HCT116 (cell line): ENCODE data around the gene USP54. TPM values are rescaled to one million over a fixed set of nuclear protein-coding genes. Genes with fewer than 3 reads are reported as not detected.

Source experiments
- ATAC-seq: fragments of 200-7000 bp; cut with Tn5 transposase; 2 replicates; pipeline ENCODE4 v1.9.1; 2020; ENCODE audit warnings: mild to moderate bottlenecking, moderate library complexity
- BruUV-seq: library from RNA; stranded (reverse); fragments of 400-500 nt; replicated peaks from 2 replicates; lab custom pipeline; 2021; lab: Mats Ljungman, UMichigan
- CTCF ChIA-PET: fragments of 300-600 bp; sonication (Branson Sonifier 250); formaldehyde crosslinking; loops from one replicate; lab custom pipeline; 2021; ENCODE audit warnings: antibody characterized with exemption; lab: Charles Lee
- POLR2A ChIA-PET: fragments of 300-600, 350-600 bp; sonication (Branson Sonifier 250); formaldehyde crosslinking; loops from one replicate; lab custom pipeline; 2021; ENCODE audit warnings: antibody characterized with exemption; lab: Charles Lee
- RAD21 ChIA-PET, 2 experiments: fragments of 300-600 bp; sonication (Branson Sonifier 250); formaldehyde crosslinking; loops; one replicate each; lab custom pipeline; 2023; ENCODE audit warnings: low total read pairs in 2 of 2; ENCODE audit not compliant: uncharacterized antibody in 2 of 2, unreplicated experiment in 2 of 2, low non-redundant PET in 1 of 2; lab: Charles Lee
- DNase-seq: peaks from one replicate; pipeline ENCODE4 v3.0.0-alpha.2; 2010; ENCODE audit warnings: low read depth, low spot score
- H2AFZ ChIP-seq: fragments of 200-600 bp; shearing (Covaris generic), sonication (generic); 2 replicates; pipeline ENCODE4 v1.6.1; 2017; ENCODE audit warnings: low read depth, mixed run types, mixed read lengths, antibody characterized with exemption, low read length; ENCODE audit not compliant: poor library complexity, severe bottlenecking
- H3K27ac ChIP-seq: 2 replicates; pipeline ENCODE4 v1.5.1; 2012; ENCODE audit warnings: low read depth, low read length
- H3K27me3 ChIP-seq: fragments of 200-600 bp; sonication (generic); 2 replicates; pipeline ENCODE4 v1.6.1; 2016; ENCODE audit warnings: mixed run types, low read length, mixed read lengths; ENCODE audit not compliant: insufficient read depth
- H3K36me3 ChIP-seq, 2 experiments: fragments of 200-500 bp in 1 of 2; fragments of 200-600 bp in 1 of 2; sonication (Bioruptor generic) in 1 of 2; sonication (generic) in 1 of 2; 2 replicates each; pipeline versions ENCODE4 v1.5.1 to v1.6.1; 2014 to 2016; ENCODE audit warnings: low read length in 2 of 2, inconsistent platforms in 1 of 2, mixed read lengths in 1 of 2, mixed run types in 1 of 2; ENCODE audit not compliant: insufficient read depth in 2 of 2, control insufficient read depth in 1 of 2
- H3K4me1 ChIP-seq, 2 experiments: fragments of 200-600 bp in 1 of 2; sonication (generic) in 1 of 2; 2 replicates each; pipeline versions ENCODE4 v1.5.1 to v1.6.1; 2012 to 2017; ENCODE audit warnings: low read length in 2 of 2, inconsistent platforms in 1 of 2, mild to moderate bottlenecking in 1 of 2, mixed read lengths in 1 of 2, mixed run types in 1 of 2, moderate library complexity in 1 of 2; ENCODE audit not compliant: insufficient read depth in 2 of 2, control insufficient read depth in 1 of 2
- H3K4me2 ChIP-seq: fragments of 200-600 bp; sonication (generic); 2 replicates; pipeline ENCODE4 v1.6.1; 2017; ENCODE audit warnings: mixed run types, low read length, mixed read lengths
- H3K4me3 ChIP-seq, 2 experiments: fragments of 200-600 bp in 1 of 2; sonication (generic) in 1 of 2; replicated peaks in 1 of 2; 2 replicates each; pipeline ENCODE4 v1.5.1; 2011 to 2016; ENCODE audit warnings: low read length in 2 of 2, control low read depth in 1 of 2, low read depth in 1 of 2, mild to moderate bottlenecking in 1 of 2, mixed read lengths in 1 of 2, mixed run types in 1 of 2
- H3K79me2 ChIP-seq: fragments of 200-600 bp; sonication (generic); 2 replicates; pipeline ENCODE4 v1.6.1; 2017; ENCODE audit warnings: mild to moderate bottlenecking, mixed run types, low read length, moderate library complexity, mixed read lengths; ENCODE audit not compliant: insufficient read depth
- H3K9ac ChIP-seq: fragments of 200-600 bp; sonication (generic); 2 replicates; pipeline ENCODE4 v1.6.1; 2016; ENCODE audit warnings: low read length, mixed read lengths
- H3K9me2 ChIP-seq: fragments of 200-600 bp; sonication (generic), shearing (Covaris generic); 2 replicates; pipeline ENCODE4 v1.6.1; 2017; ENCODE audit warnings: mixed run types, mild to moderate bottlenecking, moderate library complexity; ENCODE audit not compliant: insufficient read depth
- H3K9me3 ChIP-seq, 2 experiments: fragments of 200-500 bp in 1 of 2; fragments of 200-600 bp in 1 of 2; sonication (Bioruptor generic) in 1 of 2; sonication (generic) in 1 of 2; 2 replicates each; pipeline ENCODE4 v1.6.1; 2014 to 2017; ENCODE audit warnings: low read length in 2 of 2, mixed read lengths in 2 of 2, inconsistent platforms in 1 of 2, low read depth in 1 of 2, mild to moderate bottlenecking in 1 of 2, mixed run types in 1 of 2, moderate library complexity in 1 of 2; ENCODE audit not compliant: control insufficient read depth in 1 of 2, insufficient read depth in 1 of 2
- H4K20me1 ChIP-seq: fragments of 200-600 bp; sonication (generic), shearing (Covaris generic); 2 replicates; pipeline ENCODE4 v1.6.1; 2017; ENCODE audit warnings: mixed run types, mild to moderate bottlenecking, moderate library complexity; ENCODE audit not compliant: insufficient read depth
- CBX3 ChIP-seq: IDR thresholded peaks from 2 replicates; pipeline ENCODE4 v1.6.1; 2012; ENCODE audit warnings: low read depth
- EZH2 ChIP-seq: fragments of 200-600 bp; sonication (generic); IDR thresholded peaks from 2 replicates; pipeline ENCODE4 v1.6.1; 2017; ENCODE audit warnings: antibody characterized with exemption, mixed run types
- POLR2AphosphoS5 ChIP-seq: IDR thresholded peaks from 2 replicates; pipeline ENCODE4 v1.6.1; 2011; ENCODE audit warnings: mild to moderate bottlenecking, low read depth, low read length, moderate library complexity
- RAD21 ChIP-seq: IDR thresholded peaks from 2 replicates; pipeline ENCODE4 v1.6.1; 2012; ENCODE audit warnings: low read depth, mild to moderate bottlenecking
- SIN3A ChIP-seq: IDR thresholded peaks from 2 replicates; pipeline ENCODE4 v1.6.1; 2012; ENCODE audit warnings: low read depth
- SP1 ChIP-seq: IDR thresholded peaks from 2 replicates; pipeline ENCODE4 v1.6.1; 2012; ENCODE audit warnings: low read depth
- SRF ChIP-seq: IDR thresholded peaks from 2 replicates; pipeline ENCODE4 v1.6.1; 2012; ENCODE audit warnings: low read depth
- YY1 ChIP-seq: IDR thresholded peaks from 2 replicates; pipeline ENCODE4 v1.6.1; 2011; ENCODE audit warnings: low read length, low read depth, moderate library complexity, mild to moderate bottlenecking; ENCODE audit not compliant: insufficient replicate concordance; ENCODE audit errors: extremely low read depth
- ZBTB33 ChIP-seq: IDR thresholded peaks from 2 replicates; pipeline ENCODE4 v1.6.1; 2011; ENCODE audit warnings: mild to moderate bottlenecking, low read length, moderate library complexity; ENCODE audit not compliant: insufficient replicate concordance; ENCODE audit errors: extremely low read depth
- ZFX ChIP-seq: fragments of 450-650 bp; IDR thresholded peaks from 2 replicates; pipeline ENCODE4 v1.6.1; 2017
- ZNF274 ChIP-seq: fragments of 200-500 bp; sonication (Bioruptor generic); IDR thresholded peaks from 2 replicates; pipeline ENCODE4 v1.6.1; 2014; ENCODE audit warnings: mild to moderate bottlenecking, low read depth, low read length, inconsistent platforms
- intact Hi-C: fragments of 100-400 bp; cut with micrococcal nuclease; formaldehyde crosslinking; loops from 2 replicates; pipeline ENCODE4 v1.10.0; 2022
- total RNA-seq: library from RNA; stranded (reverse); gene quantifications from one replicate; pipeline ENCODE4 v1.2.1, GENCODE V29; 2021; ENCODE audit not compliant: unreplicated experiment
- TF ChIP-seq, protein P1 (sequence below): IDR thresholded peaks from 2 replicates; pipeline ENCODE4 v1.6.1; 2012

The USP54 gene
- total RNA-seq, 1 experiment from 2014 or later: 28.0 TPM

DNA sequence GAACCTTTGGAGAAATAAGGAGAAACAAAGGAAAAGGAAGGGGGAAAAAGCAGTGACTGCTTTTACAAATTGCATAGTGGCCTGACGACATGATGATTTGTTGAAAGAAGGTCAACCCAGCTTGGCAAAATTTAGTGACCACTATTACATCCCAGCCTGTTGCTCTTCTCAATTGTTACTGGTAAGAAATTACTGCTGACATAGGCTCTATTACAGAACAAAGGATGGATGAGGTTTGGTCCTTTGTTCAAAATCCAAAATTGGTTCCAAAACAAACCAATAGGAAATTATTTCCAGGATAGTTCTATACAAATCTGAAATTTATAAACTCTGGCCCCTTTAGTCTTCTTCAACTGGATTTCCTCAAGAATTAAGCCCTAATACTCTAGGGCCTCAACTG, 39.6 kb downstream of the USP54 start:
- BruUV-seq: no TSS peak

More for the DNA sequence above, 39.6 kb downstream of the USP54 start:
- Histone ChIP-seq H3K9me3 (no peaks in the 10 kb centered on the region), H3K9ac (no peak overlapping the region), H4K20me1 (no peaks in the 10 kb centered on the region), H3K4me1 (no peaks in the 10 kb centered on the region; a peak in 1 of 4 replicates), H3K27ac (no peak overlapping the region), H3K27me3 (no peaks in the 10 kb centered on the region), H3K79me2 (no peaks in the 10 kb centered on the region), H2AFZ (no peak overlapping the region), H3K36me3 (no peaks in the 10 kb centered on the region), H3K4me2 (no peak overlapping the region), H3K9me2 (no peaks in the 10 kb centered on the region)
- ChIA-PET RAD21 (no interaction called here), POLR2A (no interaction called here), CTCF (no interaction called here)
- ATAC-seq: no peak
- intact Hi-C loops: no loop called here
- no peak for TF ChIP-seq RAD21
- TF ChIP-seq YY1: no peak
- TF ChIP-seq SIN3A: no peak
- no peak for TF ChIP-seq SP1
- no peak for TF ChIP-seq SRF
- no peak for TF ChIP-seq ZFX
- TF ChIP-seq POLR2AphosphoS5: no peak
- TF ChIP-seq ZNF274: no peak
- TF ChIP-seq ZBTB33: no peak
- TF ChIP-seq, protein P1, sequence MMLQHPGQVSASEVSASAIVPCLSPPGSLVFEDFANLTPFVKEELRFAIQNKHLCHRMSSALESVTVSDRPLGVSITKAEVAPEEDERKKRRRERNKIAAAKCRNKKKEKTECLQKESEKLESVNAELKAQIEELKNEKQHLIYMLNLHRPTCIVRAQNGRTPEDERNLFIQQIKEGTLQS: no peak
- TF ChIP-seq EZH2: no peak
- TF ChIP-seq CBX3: no peak
- TF ChIP-seq, all 23 proteins: peak for 0
- no peak overlapping the region for H3K4me3 ChIP-seq
- DNase-seq: no peak
